Heart left ventricle (tissue), 13 donors: ENCODE data around the gene SECTM1.
"Not testable (repeated sequence)": the region's sequence is repeated elsewhere in the genome, so short reads cannot be mapped to it uniquely, and the experiment has no call there.

Source experiments
- POLR2A ChIP-seq, 2 donors: fragments of 450-650 bp; IDR thresholded peaks; one replicate each; pipeline ENCODE4 v1.6.1; 2017; ENCODE audit warnings: antibody characterized with exemption in 2 of 2, mild to moderate bottlenecking in 2 of 2, moderate library complexity in 2 of 2
- TF ChIP-seq, protein P1 (sequence below), 12 donors: fragments of 200-600 bp; sonication (generic) in 4 of 12; IDR thresholded peaks; one replicate each; pipeline versions ENCODE4 v1.5.0 to v1.8.0; 2018 to 2022; ENCODE audit warnings: antibody characterized with exemption in 12 of 12, mild to moderate bottlenecking in 5 of 12
- donor health status: ischemic (EF 13 %, LVEDD 7.1; RV severe dilation, severe dysfunction).
- donor health status: DM: no; HTN: yes; CAD: no.
- donor health status: DM: no; HTN: no; CAD: no.
- donor health status: ischemic (EF 25% LVEDD 6.9; RV normal size, moderate dysfunction).
- donor health status: ischemic (EF 25% LVEDD 5.7; RV mildly dilated, moderate dysfunction).
- donor health status: ischemic (EF 35%, LVEDD 5.7; RV mildly dilated, moderate dysfunction).
- donor health status: nonischemic (EF 11% LVEDD 7.7; RV severe dilation, severe dysfunction).
- donor health status: DM: yes; HTN: yes; CAD: no.
- donor health status: PGD.
- donor health status: ischemic (EF 29% LVEDD 5.4; RV normal size, mild dysfunction).
- donor health status: nonischemic (EF 23%, LVEDD 6.1; RV moderate dilation, normal function).

DNA sequence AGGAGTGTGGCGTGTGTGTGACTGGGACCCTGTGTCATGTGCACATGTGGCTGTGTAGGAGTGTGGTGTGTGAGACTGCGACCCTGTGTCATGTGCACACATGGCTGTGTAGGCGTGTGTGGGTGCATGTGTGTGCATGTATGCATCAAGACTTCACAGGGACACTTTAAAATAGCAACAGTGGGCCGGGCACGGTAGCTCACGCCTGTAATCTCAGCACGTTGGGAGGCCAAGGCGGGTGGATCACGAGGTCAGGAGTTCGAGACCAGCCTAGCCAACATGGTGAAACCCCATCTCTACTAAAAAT is 48.1 kb upstream of the SECTM1 start:
- TF ChIP-seq, protein P1, sequence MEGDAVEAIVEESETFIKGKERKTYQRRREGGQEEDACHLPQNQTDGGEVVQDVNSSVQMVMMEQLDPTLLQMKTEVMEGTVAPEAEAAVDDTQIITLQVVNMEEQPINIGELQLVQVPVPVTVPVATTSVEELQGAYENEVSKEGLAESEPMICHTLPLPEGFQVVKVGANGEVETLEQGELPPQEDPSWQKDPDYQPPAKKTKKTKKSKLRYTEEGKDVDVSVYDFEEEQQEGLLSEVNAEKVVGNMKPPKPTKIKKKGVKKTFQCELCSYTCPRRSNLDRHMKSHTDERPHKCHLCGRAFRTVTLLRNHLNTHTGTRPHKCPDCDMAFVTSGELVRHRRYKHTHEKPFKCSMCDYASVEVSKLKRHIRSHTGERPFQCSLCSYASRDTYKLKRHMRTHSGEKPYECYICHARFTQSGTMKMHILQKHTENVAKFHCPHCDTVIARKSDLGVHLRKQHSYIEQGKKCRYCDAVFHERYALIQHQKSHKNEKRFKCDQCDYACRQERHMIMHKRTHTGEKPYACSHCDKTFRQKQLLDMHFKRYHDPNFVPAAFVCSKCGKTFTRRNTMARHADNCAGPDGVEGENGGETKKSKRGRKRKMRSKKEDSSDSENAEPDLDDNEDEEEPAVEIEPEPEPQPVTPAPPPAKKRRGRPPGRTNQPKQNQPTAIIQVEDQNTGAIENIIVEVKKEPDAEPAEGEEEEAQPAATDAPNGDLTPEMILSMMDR (IDR thresholded peaks at IDR 0.05): not testable (repeated sequence)
- TF ChIP-seq POLR2A (IDR thresholded peaks at IDR 0.05): not testable (repeated sequence)
